Left lung (tissue), 10 donors: ENCODE measurements around the gene GREB1. TPM values are rescaled to one million over a fixed set of nuclear protein-coding genes. Genes with fewer than 3 reads are reported as not detected.

ENCODE experiments used
- ATAC-seq: fragments of 200-7000 bp; cut with Tn5 transposase; one replicate; pipeline ENCODE4 v1.9.1; 2020; ENCODE audit warnings: moderate library complexity
- DNase-seq, 4 donors: peaks; one replicate each; pipeline ENCODE4 v3.0.0-alpha.2; 2013 to 2020
- H3K27ac ChIP-seq, 2 donors: fragments of 200-600 bp; sonication (generic) in 1 of 2; one replicate each; pipeline versions ENCODE4 v1.5.0 to v1.8.0; 2020 to 2021
- H3K27me3 ChIP-seq, 2 donors: fragments of 200-600 bp; sonication (generic) in 1 of 2; one replicate each; pipeline versions ENCODE4 v1.5.0 to v1.8.0; 2020 to 2021
- H3K36me3 ChIP-seq, 2 donors: fragments of 200-600 bp; sonication (generic) in 1 of 2; one replicate each; pipeline versions ENCODE4 v1.5.0 to v1.8.0; 2020 to 2021
- H3K4me1 ChIP-seq, 2 donors: fragments of 200-600 bp; one replicate each; pipeline ENCODE4 v1.8.0; 2021
- H3K4me3 ChIP-seq, 2 donors: fragments of 200-600 bp; sonication (generic) in 1 of 2; one replicate each; pipeline versions ENCODE4 v1.5.0 to v1.8.0; 2020 to 2021; ENCODE audit warnings: mild to moderate bottlenecking in 1 of 2
- H3K9me3 ChIP-seq, 2 donors: fragments of 200-600 bp; sonication (generic) in 1 of 2; one replicate each; pipeline versions ENCODE4 v1.5.0 to v1.8.0; 2020 to 2021
- CTCF ChIP-seq, 2 donors: fragments of 200-600 bp; sonication (generic) in 1 of 2; IDR thresholded peaks; one replicate each; pipeline versions ENCODE4 v1.5.0 to v1.8.0; 2021; ENCODE audit warnings: antibody characterized with exemption in 2 of 2
- intact Hi-C, 2 donors: fragments of 100-400 bp; cut with DNase I; formaldehyde crosslinking; loops; one replicate each; pipeline versions ENCODE4 v1.11.2 to v1.14.2; 2022
- polyA plus RNA-seq, 6 donors: library from polyadenylated mRNA; unstranded; fragments of 120-200 nt; gene quantifications; one replicate each; pipeline ENCODE4 v1.2.1, GENCODE V29; 2013; ENCODE audit not compliant: insufficient read length in 6 of 6
- total RNA-seq, 2 donors: library from RNA; stranded (reverse); fragmentation: NEBNext Ultra II Directional; extraction: Animal tissue kit (Norgen Biotek cat#: 25700); gene quantifications; one replicate each; pipeline ENCODE4 v1.2.1, GENCODE V29; 2021
- donor health status: DM: no; HTN: yes; CAD: no.
- donor health status: DM: no; HTN: no; CAD: no.

Gene GREB1
- total and polyA plus RNA-seq, 8 donors = 1.6 to 19.1 (median 12.7) TPM

GRCh38 chr2:11680901-11681721, 147.3 kb downstream of the GREB1 start:
- Histone ChIP-seq H3K4me1 (no peaks in the 10 kb centered on the region), H3K4me3 (no peak overlapping the region), H3K27me3 (peaks cover 11 to 56% of the 10 kb centered on the region in 2 donors), H3K27ac (no peak overlapping the region), H3K9me3 (no peaks in the 10 kb centered on the region), H3K36me3 (no peaks in the 10 kb centered on the region)
- no peak for TF ChIP-seq CTCF (IDR thresholded peaks at IDR 0.05)
- no peak for ATAC-seq
- DNase-seq = no peak
- intact Hi-C loops = no loop called here

- DNase-seq (no peak), ATAC-seq (peak; percentile 81)
- peak; percentile 68 to 71 for TF ChIP-seq CTCF (IDR thresholded peaks at IDR 0.05)
- H3K36me3 ChIP-seq = no peaks in the 10 kb centered on the region
- intact Hi-C loops = no loop called here
- H3K27ac ChIP-seq = no peak overlapping the region
- peaks cover 11 to 49% of the 10 kb centered on the region in 2 donors for H3K27me3 ChIP-seq
- no peak overlapping the region for H3K4me3 ChIP-seq
- H3K9me3 ChIP-seq = no peaks in the 10 kb centered on the region
- H3K4me1 ChIP-seq = no peaks in the 10 kb centered on the region
Observed at GRCh38 chr2:11681722-11682589, 148.1 kb downstream of the GREB1 start.

- no peaks in the 10 kb centered on the region for H3K9me3 ChIP-seq
- H3K27me3 ChIP-seq = peaks cover 9 to 44% of the 10 kb centered on the region in 2 donors
- no peak for TF ChIP-seq CTCF (IDR thresholded peaks at IDR 0.05)
- H3K4me1 ChIP-seq = peaks cover 0 to 1% of the 10 kb centered on the region in 2 donors
- ATAC-seq (no peak), DNase-seq (no peak)
- H3K4me3 ChIP-seq = no peak overlapping the region
- no peaks in the 10 kb centered on the region for H3K36me3 ChIP-seq
- intact Hi-C loops = no loop called here
- no peak overlapping the region for H3K27ac ChIP-seq
Observed at GRCh38 chr2:11682590-11682915, 148.7 kb downstream of the GREB1 start.

- Histone ChIP-seq H3K9me3 (no peaks in the 10 kb centered on the region), H3K4me3 (no peak overlapping the region), H3K27ac (no peak overlapping the region), H3K27me3 (peaks cover 3 to 34% of the 10 kb centered on the region in 2 donors), H3K4me1 (peaks cover 0 to 11% of the 10 kb centered on the region in 2 donors), H3K36me3 (no peaks in the 10 kb centered on the region)
- TF ChIP-seq CTCF (IDR thresholded peaks at IDR 0.05) = no peak
- DNase-seq (no peak), ATAC-seq (no peak)
- intact Hi-C loops = no loop called here
Observed at GRCh38 chr2:11683476-11683875, 149.6 kb downstream of the GREB1 start.

GRCh38 chr2:11683966-11684365, 150.1 kb downstream of the GREB1 start:
- intact Hi-C loops = no loop called here
- peaks cover 0 to 15% of the 10 kb centered on the region in 2 donors for H3K4me1 ChIP-seq
- no peak for ATAC-seq

More at GRCh38 chr2:11683966-11684365, 150.1 kb downstream of the GREB1 start:
- H3K9me3 ChIP-seq = no peaks in the 10 kb centered on the region
- H3K27me3 ChIP-seq = peaks cover 0 to 31% of the 10 kb centered on the region in 2 donors
- H3K4me3 ChIP-seq = no peak overlapping the region
- H3K27ac ChIP-seq = no peak overlapping the region
- TF ChIP-seq CTCF (IDR thresholded peaks at IDR 0.05) = no peak
- no peaks in the 10 kb centered on the region for H3K36me3 ChIP-seq
- DNase-seq = no peak
